WTC11 (cell line): Measurements from ENCODE around the gene UGT2B28.
"Not testable (repeated sequence)": the region's sequence is repeated elsewhere in the genome, so short reads cannot be mapped to it uniquely, and the experiment has no call there.

Source experiments
- CREB1 ChIP-seq: sonication (generic); formaldehyde crosslinking; IDR thresholded peaks from 2 replicates; pipeline ENCODE4 v1.8.0; 2023; ENCODE audit warnings: mild to moderate bottlenecking, missing genetic modification reagents
- FOXJ3 ChIP-seq: sonication (generic); formaldehyde crosslinking; IDR thresholded peaks from 2 replicates; pipeline ENCODE4 v1.9.0; 2021; ENCODE audit warnings: missing genetic modification reagents, mild to moderate bottlenecking, borderline replicate concordance
- JUN ChIP-seq: sonication (generic); formaldehyde crosslinking; IDR thresholded peaks from 2 replicates; pipeline ENCODE4 v1.8.0; 2023; ENCODE audit warnings: mild to moderate bottlenecking, missing genetic modification reagents
- MYBL2 ChIP-seq: sonication (generic); formaldehyde crosslinking; IDR thresholded peaks from 2 replicates; pipeline ENCODE4 v1.8.1; 2023; ENCODE audit warnings: mild to moderate bottlenecking, moderate library complexity, missing genetic modification reagents
- NR1H2 ChIP-seq: sonication (generic); formaldehyde crosslinking; IDR thresholded peaks from 2 replicates; pipeline ENCODE4 v1.9.0; 2021; ENCODE audit warnings: mild to moderate bottlenecking, moderate library complexity, missing genetic modification reagents
- TCF7 ChIP-seq: sonication (generic); formaldehyde crosslinking; IDR thresholded peaks from 2 replicates; pipeline ENCODE4 v1.8.0; 2022; ENCODE audit warnings: mild to moderate bottlenecking, low read depth, missing genetic modification reagents, moderate library complexity
- ZBTB21 ChIP-seq: sonication (generic); formaldehyde crosslinking; IDR thresholded peaks from 2 replicates; pipeline ENCODE4 v1.8.1; 2023; ENCODE audit warnings: mild to moderate bottlenecking, missing genetic modification reagents, borderline replicate concordance
- TF ChIP-seq, protein P1 (sequence below): fragments of 200-600 bp; IDR thresholded peaks from 2 replicates; pipeline ENCODE4 v1.8.0; 2022; ENCODE audit warnings: antibody characterized with exemption
- TF ChIP-seq, protein P2 (sequence below): sonication (generic); formaldehyde crosslinking; IDR thresholded peaks from 2 replicates; pipeline ENCODE4 v1.8.1; 2022; ENCODE audit warnings: mild to moderate bottlenecking, moderate library complexity, missing genetic modification reagents
- TF ChIP-seq, protein P3 (sequence below): sonication (generic); formaldehyde crosslinking; IDR thresholded peaks from 2 replicates; pipeline ENCODE4 v1.8.1; 2023; ENCODE audit warnings: mild to moderate bottlenecking, missing genetic modification reagents
- TF ChIP-seq, protein P4 (sequence below): sonication (generic); formaldehyde crosslinking; IDR thresholded peaks from 2 replicates; pipeline ENCODE4 v1.8.1; 2022; ENCODE audit warnings: low read depth, missing genetic modification reagents, borderline replicate concordance

DNA sequence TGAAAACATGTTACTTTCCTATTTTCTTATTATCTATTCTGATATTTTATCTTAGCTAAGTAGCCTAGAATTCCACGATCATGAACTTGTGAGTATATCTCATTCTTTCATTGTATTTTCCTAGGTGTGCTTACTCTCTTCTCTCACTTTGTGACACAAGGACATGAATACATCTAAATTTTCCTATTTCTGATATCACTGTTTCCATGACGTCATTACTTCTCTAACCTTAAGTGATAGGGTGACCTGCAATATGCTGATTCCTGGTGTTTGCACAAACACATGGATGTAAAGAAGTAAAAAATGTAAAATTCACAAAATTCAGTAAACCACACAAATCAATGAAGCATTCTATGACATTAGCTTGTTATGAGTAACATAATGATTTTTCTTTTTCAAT lies 29.4 kb upstream of the UGT2B28 start:
- TF ChIP-seq, protein P1, sequence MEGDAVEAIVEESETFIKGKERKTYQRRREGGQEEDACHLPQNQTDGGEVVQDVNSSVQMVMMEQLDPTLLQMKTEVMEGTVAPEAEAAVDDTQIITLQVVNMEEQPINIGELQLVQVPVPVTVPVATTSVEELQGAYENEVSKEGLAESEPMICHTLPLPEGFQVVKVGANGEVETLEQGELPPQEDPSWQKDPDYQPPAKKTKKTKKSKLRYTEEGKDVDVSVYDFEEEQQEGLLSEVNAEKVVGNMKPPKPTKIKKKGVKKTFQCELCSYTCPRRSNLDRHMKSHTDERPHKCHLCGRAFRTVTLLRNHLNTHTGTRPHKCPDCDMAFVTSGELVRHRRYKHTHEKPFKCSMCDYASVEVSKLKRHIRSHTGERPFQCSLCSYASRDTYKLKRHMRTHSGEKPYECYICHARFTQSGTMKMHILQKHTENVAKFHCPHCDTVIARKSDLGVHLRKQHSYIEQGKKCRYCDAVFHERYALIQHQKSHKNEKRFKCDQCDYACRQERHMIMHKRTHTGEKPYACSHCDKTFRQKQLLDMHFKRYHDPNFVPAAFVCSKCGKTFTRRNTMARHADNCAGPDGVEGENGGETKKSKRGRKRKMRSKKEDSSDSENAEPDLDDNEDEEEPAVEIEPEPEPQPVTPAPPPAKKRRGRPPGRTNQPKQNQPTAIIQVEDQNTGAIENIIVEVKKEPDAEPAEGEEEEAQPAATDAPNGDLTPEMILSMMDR = not testable (repeated sequence)
- TF ChIP-seq CREB1 (CRISPR knock-in tag); TCF7 (CRISPR knock-in tag); FOXJ3 (CRISPR knock-in tag); MYBL2 (CRISPR knock-in tag); JUN; ZBTB21 (CRISPR knock-in tag); NR1H2 (CRISPR knock-in tag): not testable (repeated sequence)
- TF ChIP-seq, protein P2, sequence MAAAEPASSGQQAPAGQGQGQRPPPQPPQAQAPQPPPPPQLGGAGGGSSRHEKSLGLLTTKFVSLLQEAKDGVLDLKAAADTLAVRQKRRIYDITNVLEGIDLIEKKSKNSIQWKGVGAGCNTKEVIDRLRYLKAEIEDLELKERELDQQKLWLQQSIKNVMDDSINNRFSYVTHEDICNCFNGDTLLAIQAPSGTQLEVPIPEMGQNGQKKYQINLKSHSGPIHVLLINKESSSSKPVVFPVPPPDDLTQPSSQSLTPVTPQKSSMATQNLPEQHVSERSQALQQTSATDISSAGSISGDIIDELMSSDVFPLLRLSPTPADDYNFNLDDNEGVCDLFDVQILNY (CRISPR knock-in tag) = not testable (repeated sequence)
- TF ChIP-seq, protein P3, sequence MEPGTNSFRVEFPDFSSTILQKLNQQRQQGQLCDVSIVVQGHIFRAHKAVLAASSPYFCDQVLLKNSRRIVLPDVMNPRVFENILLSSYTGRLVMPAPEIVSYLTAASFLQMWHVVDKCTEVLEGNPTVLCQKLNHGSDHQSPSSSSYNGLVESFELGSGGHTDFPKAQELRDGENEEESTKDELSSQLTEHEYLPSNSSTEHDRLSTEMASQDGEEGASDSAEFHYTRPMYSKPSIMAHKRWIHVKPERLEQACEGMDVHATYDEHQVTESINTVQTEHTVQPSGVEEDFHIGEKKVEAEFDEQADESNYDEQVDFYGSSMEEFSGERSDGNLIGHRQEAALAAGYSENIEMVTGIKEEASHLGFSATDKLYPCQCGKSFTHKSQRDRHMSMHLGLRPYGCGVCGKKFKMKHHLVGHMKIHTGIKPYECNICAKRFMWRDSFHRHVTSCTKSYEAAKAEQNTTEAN (CRISPR knock-in tag) = not testable (repeated sequence)
- TF ChIP-seq, protein P4, sequence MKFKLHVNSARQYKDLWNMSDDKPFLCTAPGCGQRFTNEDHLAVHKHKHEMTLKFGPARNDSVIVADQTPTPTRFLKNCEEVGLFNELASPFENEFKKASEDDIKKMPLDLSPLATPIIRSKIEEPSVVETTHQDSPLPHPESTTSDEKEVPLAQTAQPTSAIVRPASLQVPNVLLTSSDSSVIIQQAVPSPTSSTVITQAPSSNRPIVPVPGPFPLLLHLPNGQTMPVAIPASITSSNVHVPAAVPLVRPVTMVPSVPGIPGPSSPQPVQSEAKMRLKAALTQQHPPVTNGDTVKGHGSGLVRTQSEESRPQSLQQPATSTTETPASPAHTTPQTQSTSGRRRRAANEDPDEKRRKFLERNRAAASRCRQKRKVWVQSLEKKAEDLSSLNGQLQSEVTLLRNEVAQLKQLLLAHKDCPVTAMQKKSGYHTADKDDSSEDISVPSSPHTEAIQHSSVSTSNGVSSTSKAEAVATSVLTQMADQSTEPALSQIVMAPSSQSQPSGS = not testable (repeated sequence)
